ENCODE data around the gene CTTNBP2. TPM values are rescaled to one million over a fixed set of nuclear protein-coding genes. Genes with fewer than 3 reads are reported as not detected.

CTTNBP2 gene
- total and polyA plus RNA-seq, 2 of the 4 experiments (the other 2 are of a cell fraction), result 6.6 to 11.3 TPM

DNA sequence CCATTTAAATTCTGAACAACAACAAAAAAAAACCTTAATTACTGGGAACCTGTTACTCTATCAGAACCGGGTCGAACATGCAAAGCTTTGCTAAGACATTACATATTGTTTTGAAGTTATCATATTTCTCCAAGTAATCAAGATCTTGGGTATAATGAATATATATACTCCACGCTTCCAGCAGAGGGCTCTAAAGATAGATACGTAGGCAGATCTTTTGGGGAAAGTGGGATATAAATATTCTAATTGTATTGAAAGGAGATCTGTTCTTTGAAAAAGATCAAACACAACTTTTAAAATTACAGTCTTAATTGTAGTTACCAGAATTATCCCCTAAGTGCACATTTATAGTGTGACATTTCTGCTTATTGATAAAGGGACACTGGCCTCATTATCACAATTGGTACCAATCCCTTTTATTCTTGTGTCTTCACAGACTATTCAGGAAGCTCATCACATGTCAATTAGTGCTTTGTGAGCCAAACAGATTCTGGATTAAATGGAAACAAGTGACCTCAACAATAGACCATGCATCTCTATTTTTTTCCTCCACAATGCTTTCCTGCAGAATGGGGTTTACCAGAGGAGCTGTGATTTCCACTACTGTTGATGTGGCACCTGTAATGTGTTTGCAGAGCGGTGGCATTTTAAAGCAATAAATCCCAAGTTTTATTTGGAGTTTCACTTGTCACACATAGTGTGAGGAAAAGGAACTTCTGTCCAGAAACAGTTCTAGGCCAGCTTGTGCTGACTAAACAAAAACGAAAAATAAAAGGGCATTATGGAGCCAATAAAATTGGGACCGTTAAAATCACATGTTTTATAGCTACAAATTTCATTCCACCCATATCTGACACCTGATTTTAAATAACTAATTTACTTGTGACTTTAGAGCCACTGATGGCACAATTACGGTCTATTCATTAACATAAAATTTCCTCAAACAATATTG lies 122.4 kb downstream of the CTTNBP2 start:
- Histone ChIP-seq H3K9me1 (ENCODE audit: insufficient read depth, low read length) (no peaks in the 10 kb centered on the region), H3K18ac (ENCODE audit: low read depth, low read length) (no peak overlapping the region), H3K4me2 (ENCODE audit: low read depth, low read length) (no peak overlapping the region), H4K8ac (ENCODE audit: low read depth in 2 of 2, low read length in 2 of 2) (no peak overlapping the region), H3K56ac (ENCODE audit: extremely low read depth, insufficient read depth, low read length) (no peak overlapping the region), H3K27ac (ENCODE audit: insufficient read depth, low read length) (no peak overlapping the region), H2BK15ac (ENCODE audit: low read depth, low read length) (no peak overlapping the region), H2BK20ac (ENCODE audit: low read depth, low read length) (no peak overlapping the region), H3K27me3 (ENCODE audit: control insufficient read depth, insufficient read depth, low read length) (no peaks in the 10 kb centered on the region), H3K9ac (ENCODE audit: low read depth, low read length) (no peak overlapping the region), H3K9me3 (ENCODE audit: control insufficient read depth, insufficient read depth, low read length) (no peaks in the 10 kb centered on the region), H4K5ac (ENCODE audit: low read depth, low read length) (no peak overlapping the region), H2AK5ac (ENCODE audit: low read depth, low read length) (no peak overlapping the region), H3K14ac (replicated peaks; ENCODE audit: low read depth, low read length) (no peak overlapping the region), H3K23ac (ENCODE audit: low read depth, low read length) (no peak overlapping the region), H3K4me1 (ENCODE audit: control insufficient read depth, insufficient read depth, low read length) (0 out of 2 replicates have a peak, but pooled peaks cover 2% of the 10 kb centered on the region), H3K79me1 (ENCODE audit: low read depth in 1 of 2, low read length in 2 of 2) (no peaks in the 10 kb centered on the region), H2BK5ac (ENCODE audit: low read depth, low read length, poor library complexity, severe bottlenecking) (no peak overlapping the region), H4K91ac (ENCODE audit: insufficient read depth, low read depth, low read length) (no peak overlapping the region), H4K20me1 (ENCODE audit: insufficient read depth, low read length) (no peaks in the 10 kb centered on the region), H3K4ac (ENCODE audit: low read depth, low read length) (no peak overlapping the region), H2AFZ (replicated peaks; ENCODE audit: low read length, poor library complexity) (no peak overlapping the region), H3K36me3 (ENCODE audit: control insufficient read depth, insufficient read depth, low read length) (peaks cover 5% of the 10 kb centered on the region; the same call in 1 of the 2 replicates), H2AK9ac (replicated peaks; ENCODE audit: low read depth, low read length, poor library complexity) (no peak overlapping the region), H2BK120ac (ENCODE audit: low read depth, low read length) (no peak overlapping the region), H3K4me3 (ENCODE audit: insufficient read depth, low read depth, low read length) (no peak overlapping the region)
- peak; percentile 70 for TF ChIP-seq CTCF (conservative IDR thresholded peaks at IDR 0.05; ENCODE audit: low read depth, low read length)
- no peak for TF ChIP-seq CEBPB (IDR thresholded peaks at IDR 0.05; ENCODE audit: low read depth, low read length)
- TF ChIP-seq RAD21 (IDR thresholded peaks at IDR 0.05; ENCODE audit: low read length), result peak; percentile 77
- peak; percentile 67 for TF ChIP-seq SMC3 (IDR thresholded peaks at IDR 0.05; ENCODE audit: low read depth, low read length)
- TF ChIP-seq FOS (IDR thresholded peaks at IDR 0.05; ENCODE audit: low read depth, low read length), result no peak
- TF ChIP-seq, protein P1, sequence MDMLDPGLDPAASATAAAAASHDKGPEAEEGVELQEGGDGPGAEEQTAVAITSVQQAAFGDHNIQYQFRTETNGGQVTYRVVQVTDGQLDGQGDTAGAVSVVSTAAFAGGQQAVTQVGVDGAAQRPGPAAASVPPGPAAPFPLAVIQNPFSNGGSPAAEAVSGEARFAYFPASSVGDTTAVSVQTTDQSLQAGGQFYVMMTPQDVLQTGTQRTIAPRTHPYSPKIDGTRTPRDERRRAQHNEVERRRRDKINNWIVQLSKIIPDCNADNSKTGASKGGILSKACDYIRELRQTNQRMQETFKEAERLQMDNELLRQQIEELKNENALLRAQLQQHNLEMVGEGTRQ (IDR thresholded peaks at IDR 0.05; ENCODE audit: low read depth, low read length), result no peak
- peak; percentile 77 for TF ChIP-seq MAFK (IDR thresholded peaks at IDR 0.05; ENCODE audit: low read depth, low read length)
- TF ChIP-seq CHD1 (IDR thresholded peaks at IDR 0.05; ENCODE audit: low read depth, low read length), result no peak
- intact Hi-C loops (cut with micrococcal nuclease), result loop anchor here (1.0 to 10.0 kb wide), 4 partner anchors 121 to 446 kb away; no protein-coding TSS in a partner anchor
- POLR2A ChIA-PET (ENCODE audit: unreplicated experiment), result no interaction called here
- dilution Hi-C loops (cut with HindIII; ENCODE audit: low sequenced_read_pairs, unreplicated experiment), result no loop called here
- BruUV-seq (replicated peaks), result no TSS peak
- peak; percentile 75 for ATAC-seq (ENCODE audit: low read depth)
- in situ Hi-C loops (cut with MboI; ENCODE audit: low sequenced_read_pairs), result loop anchor here (25.0 kb wide), 1 partner anchor 336 kb away; no protein-coding TSS in a partner anchor
- CTCF ChIA-PET, result interaction anchor here (0.6 to 1.5 kb wide), 3 partner anchors 349 to 448 kb away, joined by 3 to 5 read pairs (median 3); no protein-coding TSS in a partner anchor
- WGBS, 2 experiments (ENCODE audit: extremely low coverage in 2 of 2, insufficient read length in 1 of 2), result no CpG with 5 or more reads among the region's 8 CpGs
- peak; percentile 50 for DNase-seq
